OCI-LY7 (cell line): ENCODE results near the gene PRDM4. TPM values are rescaled to one million over a fixed set of nuclear protein-coding genes. Genes with fewer than 3 reads are reported as not detected.

Source experiments
- Bru-seq: library from RNA; stranded (reverse); fragments of 400-500 nt; gene quantifications from one replicate; lab custom pipeline; 2021; lab: Mats Ljungman, UMichigan
- BruChase-seq, 2 experiments: library from RNA; stranded (reverse); fragments of 400-500 nt; gene quantifications; one replicate each; lab custom pipeline; 2021; lab: Mats Ljungman, UMichigan
- BruUV-seq: library from RNA; stranded (reverse); fragments of 400-500 nt; replicated peaks from 2 replicates; lab custom pipeline; 2021; lab: Mats Ljungman, UMichigan
- CTCF ChIA-PET: fragments of 300-600 bp; sonication (Branson Sonifier 250); formaldehyde crosslinking; loops from one replicate; lab custom pipeline; 2022; ENCODE audit warnings: antibody characterized with exemption; ENCODE audit not compliant: unreplicated experiment; lab: Charles Lee
- POLR2A ChIA-PET: fragments of 300-600 bp; sonication (Branson Sonifier 250); formaldehyde crosslinking; loops from one replicate; lab custom pipeline; 2022; ENCODE audit warnings: antibody characterized with exemption; lab: Charles Lee
- DNase-seq: peaks from one replicate; pipeline ENCODE4 v3.0.0-alpha.2; 2015; ENCODE audit warnings: low spot score
- H2AFZ ChIP-seq: fragments of 200-600 bp; sonication (generic), shearing (Covaris generic); 2 replicates; pipeline ENCODE4 v1.6.1; 2014; ENCODE audit warnings: mild to moderate bottlenecking, antibody characterized with exemption, low read length, moderate library complexity
- H3K27ac ChIP-seq: fragments of 200-600 bp; sonication (generic); 2 replicates; pipeline ENCODE4 v1.5.1; 2014; ENCODE audit warnings: mixed run types, low read depth, mild to moderate bottlenecking, moderate library complexity, low read length, inconsistent platforms; ENCODE audit not compliant: poor library complexity, severe bottlenecking
- H3K36me3 ChIP-seq: fragments of 200-600 bp; sonication (generic); 2 replicates; pipeline ENCODE4 v1.6.1; 2014; ENCODE audit warnings: mild to moderate bottlenecking, antibody characterized with exemption, low read length, moderate library complexity, mixed read lengths; ENCODE audit not compliant: insufficient read depth
- H3K4me1 ChIP-seq: fragments of 200-600 bp; sonication (generic); 2 replicates; pipeline ENCODE4 v1.5.1; 2014; ENCODE audit warnings: mild to moderate bottlenecking, low read length; ENCODE audit not compliant: insufficient read depth, poor library complexity, severe bottlenecking
- H3K4me2 ChIP-seq: fragments of 200-600 bp; sonication (generic); 2 replicates; pipeline ENCODE4 v1.6.1; 2014; ENCODE audit warnings: mild to moderate bottlenecking, low read length
- H3K4me3 ChIP-seq: fragments of 200-600 bp; sonication (generic); 2 replicates; pipeline ENCODE4 v1.5.1; 2014; ENCODE audit warnings: mild to moderate bottlenecking, low read depth, low read length; ENCODE audit not compliant: poor library complexity, severe bottlenecking
- H3K79me2 ChIP-seq: fragments of 200-600 bp; sonication (generic); 2 replicates; pipeline ENCODE4 v1.6.1; 2016; ENCODE audit warnings: low read depth, mild to moderate bottlenecking, low read length, moderate library complexity, mixed read lengths; ENCODE audit not compliant: insufficient read depth
- H3K9me2 ChIP-seq: fragments of 200-600 bp; sonication (generic); 2 replicates; pipeline ENCODE4 v1.6.1; 2016; ENCODE audit warnings: mild to moderate bottlenecking, low read length, mixed read lengths; ENCODE audit not compliant: insufficient read depth
- H3K9me3 ChIP-seq: fragments of 200-600 bp; sonication (generic); 2 replicates; pipeline ENCODE4 v1.6.1; 2014; ENCODE audit warnings: mild to moderate bottlenecking, mixed run types, low read length, mixed read lengths
- H4K20me1 ChIP-seq: fragments of 200-600 bp; sonication (generic); 2 replicates; pipeline ENCODE4 v1.6.1; 2014; ENCODE audit warnings: mild to moderate bottlenecking, antibody characterized with exemption, low read length, moderate library complexity, mixed read lengths; ENCODE audit not compliant: insufficient read depth
- CTCF ChIP-seq: fragments of 200-600 bp; sonication (generic); conservative IDR thresholded peaks from 2 replicates; pipeline ENCODE4 v1.5.1; 2014; ENCODE audit warnings: mild to moderate bottlenecking, antibody characterized with exemption, low read length, moderate library complexity, mixed read lengths
- EZH2phosphoT487 ChIP-seq: fragments of 200-600 bp; sonication (generic); IDR thresholded peaks from 2 replicates; pipeline ENCODE4 v1.6.1; 2018; ENCODE audit warnings: low read depth, borderline replicate concordance, mild to moderate bottlenecking, mixed run types, antibody characterized with exemption, low read length, moderate library complexity, mixed read lengths
- intact Hi-C: fragments of 100-400 bp; cut with micrococcal nuclease; formaldehyde crosslinking; loops from one replicate; pipeline ENCODE4 v1.10.0; 2022; ENCODE audit not compliant: unreplicated experiment
- long read RNA-seq: library from polyadenylated mRNA; stranded (forward); transcript quantifications from one replicate; pipeline ENCODE4 v2.0.0, GENCODE V29; 2022
- total RNA-seq, 2 experiments: library from RNA; depleted of rRNA in 1 of 2; stranded (reverse); fragments of >200 nt in 1 of 2; shearing (Covaris generic) in 1 of 2; gene quantifications; 2 replicates each; pipeline ENCODE4 v1.2.3, GENCODE V29; 2014 to 2022

PRDM4 gene
- total RNA-seq (2014; rRNA removed; shearing (Covaris generic)) = 25.1 and 28.7 TPM in 2 replicates
- 27.5 and 28.3 TPM in 2 replicates for total RNA-seq (2022)
- percentile 86 among the genes with signal in this experiment for Bru-seq, nascent RNA
- percentile 75 among the genes with signal in this experiment for BruChase-seq, experiment 1, labeled RNA remaining after a 6-hour chase
- percentile 81 among the genes with signal in this experiment for BruChase-seq, experiment 2, labeled RNA remaining after a 2-hour chase
- long read RNA-seq, full-length matches to known transcripts = 6 of 30 reads
- long read RNA-seq, partial matches to known transcripts = 8 of 30 reads
- long read RNA-seq, other reads (novel, unspliced or antisense) = 16 of 30 reads

GRCh38 chr12:107760809-107761501, at the start of gene PRDM4:
TSS of gene PRDM4 (minus strand) at chr12:107761137. CDS start at chr12:107760515, 622 bp downstream.
- peaks cover 33% of the 10 kb centered on the region for H3K36me3 ChIP-seq
- H3K4me1 ChIP-seq = peaks cover 24% of the 10 kb centered on the region
- TF ChIP-seq CTCF (peak; percentile 48), EZH2phosphoT487 (no peak)
- H3K4me2 ChIP-seq = peak within 1 kb of the TSS; percentile 83
- H3K4me3 ChIP-seq = peak within 1 kb of the TSS; percentile 92
- no TSS peak for BruUV-seq
- ChIA-PET POLR2A (no interaction called here), CTCF (no interaction called here)
- peak within 1 kb of the TSS; percentile 20 for H3K27ac ChIP-seq
- intact Hi-C loops = loop anchor here (1.0 to 10.0 kb wide), 5 partner anchors 24 to 754 kb away; partner anchors contain the start of genes FICD and PWP1
- H3K9me3 ChIP-seq = peaks cover 5% of the 10 kb centered on the region; the same call in 1 of the 2 replicates
- H2AFZ ChIP-seq = peak within 1 kb of the TSS; percentile 100
- no peaks in the 10 kb centered on the region for H3K9me2 ChIP-seq
- H4K20me1 ChIP-seq = peaks cover 12% of the 10 kb centered on the region
- H3K79me2 ChIP-seq = peaks cover 37% of the 10 kb centered on the region
- DNase-seq = peak; percentile 95

- no peaks in the 10 kb centered on the region for H3K79me2 ChIP-seq
- H3K9me2 ChIP-seq = no peaks in the 10 kb centered on the region
- DNase-seq = no peak
- no peaks in the 10 kb centered on the region for H4K20me1 ChIP-seq
- no peak overlapping the region for H3K4me3 ChIP-seq
- H2AFZ ChIP-seq = no peak overlapping the region
- POLR2A ChIA-PET = no interaction called here
- H3K27ac ChIP-seq = no peak overlapping the region
- no peaks in the 10 kb centered on the region for H3K9me3 ChIP-seq
- CTCF ChIA-PET = interaction anchor here (0.6 kb wide), 1 partner anchor 222 kb away, joined by 3 read pairs; no protein-coding TSS in a partner anchor
- no peaks in the 10 kb centered on the region for H3K36me3 ChIP-seq
- no peaks in the 10 kb centered on the region for H3K4me1 ChIP-seq
- intact Hi-C loops = no loop called here
- H3K4me2 ChIP-seq = no peak overlapping the region
- BruUV-seq = no TSS peak
- no peak for TF ChIP-seq CTCF
- no peak for TF ChIP-seq EZH2phosphoT487
These were observed 46.7 kb upstream of the PRDM4 start for GRCh38 chr12:107807471-107808150.
